DND-41 (cell line): ENCODE data around the gene TMEM215.

Experiments
- EZH2 ChIP-seq: IDR thresholded peaks from 3 replicates; pipeline ENCODE4 v1.6.1; 2012; ENCODE audit warnings: borderline replicate concordance, low read depth, mild to moderate bottlenecking, moderate library complexity, low read length, inconsistent platforms; ENCODE audit not compliant: severe bottlenecking
- TF ChIP-seq, protein P1 (sequence below): IDR thresholded peaks from 2 replicates; pipeline ENCODE4 v1.5.1; 2012; ENCODE audit warnings: borderline replicate concordance, low read length, moderate library complexity, mild to moderate bottlenecking; ENCODE audit not compliant: poor library complexity, severe bottlenecking; ENCODE audit errors: extremely low read depth

DNA sequence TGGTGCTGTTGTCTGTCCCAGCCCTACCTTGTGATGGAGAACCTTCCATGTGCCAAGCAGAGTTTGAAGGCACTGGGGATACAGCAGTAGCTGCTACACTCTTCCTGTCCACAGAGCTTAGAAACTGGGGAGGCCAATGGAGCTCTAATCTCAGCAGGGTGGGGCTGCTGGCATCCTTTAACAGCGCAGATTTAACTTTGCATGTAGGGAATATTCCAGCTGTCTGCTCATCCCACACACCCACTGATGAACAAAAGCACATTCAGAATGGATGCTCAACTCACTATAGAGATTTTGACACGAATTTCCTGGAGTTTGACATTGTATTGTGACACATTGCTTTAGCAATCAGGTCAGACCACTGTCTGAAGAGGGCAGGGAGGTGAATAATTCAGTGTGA, 49.0 kb downstream of the TMEM215 start:
- no peak for TF ChIP-seq EZH2
- TF ChIP-seq, protein P1, sequence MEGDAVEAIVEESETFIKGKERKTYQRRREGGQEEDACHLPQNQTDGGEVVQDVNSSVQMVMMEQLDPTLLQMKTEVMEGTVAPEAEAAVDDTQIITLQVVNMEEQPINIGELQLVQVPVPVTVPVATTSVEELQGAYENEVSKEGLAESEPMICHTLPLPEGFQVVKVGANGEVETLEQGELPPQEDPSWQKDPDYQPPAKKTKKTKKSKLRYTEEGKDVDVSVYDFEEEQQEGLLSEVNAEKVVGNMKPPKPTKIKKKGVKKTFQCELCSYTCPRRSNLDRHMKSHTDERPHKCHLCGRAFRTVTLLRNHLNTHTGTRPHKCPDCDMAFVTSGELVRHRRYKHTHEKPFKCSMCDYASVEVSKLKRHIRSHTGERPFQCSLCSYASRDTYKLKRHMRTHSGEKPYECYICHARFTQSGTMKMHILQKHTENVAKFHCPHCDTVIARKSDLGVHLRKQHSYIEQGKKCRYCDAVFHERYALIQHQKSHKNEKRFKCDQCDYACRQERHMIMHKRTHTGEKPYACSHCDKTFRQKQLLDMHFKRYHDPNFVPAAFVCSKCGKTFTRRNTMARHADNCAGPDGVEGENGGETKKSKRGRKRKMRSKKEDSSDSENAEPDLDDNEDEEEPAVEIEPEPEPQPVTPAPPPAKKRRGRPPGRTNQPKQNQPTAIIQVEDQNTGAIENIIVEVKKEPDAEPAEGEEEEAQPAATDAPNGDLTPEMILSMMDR = no peak
